GM12801 (cell line): Measurements from ENCODE around the gene EFCAB11.

ENCODE experiments used
- CTCF ChIP-seq: IDR thresholded peaks from one replicate; pipeline ENCODE4 v1.5.1; 2011; ENCODE audit warnings: control low read depth; ENCODE audit not compliant: insufficient read length; ENCODE audit errors: extremely low read depth

The EFCAB11 gene

GRCh38 chr14:89988787-89989186 is 34.3 kb upstream of the EFCAB11 start:
- no peak for TF ChIP-seq CTCF

GRCh38 chr14:89987161-89987475 is 32.6 kb upstream of the EFCAB11 start:
- TF ChIP-seq CTCF: no peak

GRCh38 chr14:89986462-89987160 is 32.1 kb upstream of the EFCAB11 start:
- no peak for TF ChIP-seq CTCF

GRCh38 chr14:89983375-89983774 is 28.8 kb upstream of the EFCAB11 start:
- TF ChIP-seq CTCF: no peak

GRCh38 chr14:89978656-89979055 is 24.1 kb upstream of the EFCAB11 start:
- no peak for TF ChIP-seq CTCF

- TF ChIP-seq CTCF: no peak
These were observed 23.1 kb upstream of the EFCAB11 start for GRCh38 chr14:89977668-89978067.

- TF ChIP-seq CTCF: no peak
These were observed 18.8 kb upstream of the EFCAB11 start for GRCh38 chr14:89973234-89973823.
